Measurements from ENCODE around the gene ZSWIM7.

GRCh38 chr17:16044487-16044886 is 45.0 kb upstream of the ZSWIM7 start:
- TF ChIP-seq POLR2A (IDR thresholded peaks at IDR 0.05) (no peak), CTCF (IDR thresholded peaks at IDR 0.05) (no peak)
